Activated CD8-positive, alpha-beta memory T cell treated with anti-CD3 and anti-CD28 coated beads, Interleukin-2, amount 50 U/mL, for 1 hour (primary cell): ENCODE results near the gene NABP2.
A peak's percentile ranks its signal among the peaks of the same experiment; 100 is the strongest.
"Not testable (repeated sequence)": the region's sequence is repeated elsewhere in the genome, so short reads cannot be mapped to it uniquely, and the experiment has no call there.

Experiments used
- DNase-seq: peaks from one replicate; pipeline ENCODE4 v3.0.0-alpha.2; 2020; ENCODE audit errors: extremely low read depth

The NABP2 gene

DNA sequence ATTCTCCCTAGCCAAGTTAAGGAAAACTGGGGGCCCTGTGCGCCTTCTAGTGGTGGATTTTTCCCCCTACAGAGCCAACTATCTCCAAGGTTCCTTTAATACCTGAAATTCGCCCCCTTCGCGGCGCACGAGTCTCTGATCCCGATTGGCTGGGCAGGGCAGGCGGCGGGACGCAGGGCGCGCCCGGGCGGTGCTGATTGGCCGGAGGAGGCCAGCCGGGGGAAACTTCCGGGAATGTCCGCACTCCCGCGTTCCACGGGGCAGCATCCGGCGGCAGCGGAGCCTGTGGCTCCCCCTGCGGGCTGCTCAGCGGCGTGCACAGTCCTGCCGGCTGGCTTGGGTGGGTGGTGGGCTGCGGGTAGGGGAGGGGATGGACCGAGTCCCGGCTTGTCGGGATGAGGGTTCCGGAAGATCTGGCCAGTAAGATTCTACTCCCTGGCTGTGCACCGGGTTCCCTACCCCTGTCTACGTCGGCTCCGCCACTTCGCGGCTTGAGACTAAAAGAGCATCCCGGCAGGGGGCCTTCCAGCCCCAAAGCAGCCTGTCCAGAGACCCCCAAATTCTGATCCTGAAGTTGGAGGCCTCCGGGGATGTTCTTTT lies at the start of gene NABP2:
Gene NABP2 (plus strand): TSS at position 241 of the 600 bp plus-strand sequence. CDS start 515 bp downstream, outside the sequence.
- DNase-seq, result peak; percentile 76

DNA sequence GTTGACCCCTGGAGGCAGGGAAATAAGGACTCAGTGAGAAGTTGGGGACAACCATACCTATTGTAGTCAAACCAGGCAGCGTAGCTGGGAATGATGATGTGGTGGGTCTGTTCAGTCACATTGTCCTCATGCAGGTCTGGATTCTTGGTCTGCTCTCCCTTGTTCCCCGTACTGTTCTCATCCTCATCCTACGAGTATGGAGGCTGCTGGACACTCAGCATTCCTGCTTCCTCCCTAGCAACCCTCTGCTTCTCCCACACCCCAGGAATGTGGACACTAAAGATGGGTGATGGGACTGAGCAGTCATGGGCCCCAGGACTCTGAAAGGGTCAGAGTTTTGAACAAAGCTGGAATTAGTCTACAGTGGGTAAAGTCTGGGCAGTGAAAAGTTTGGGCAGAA lies 45.8 kb upstream of the NABP2 start:
- DNase-seq, result no peak

DNA sequence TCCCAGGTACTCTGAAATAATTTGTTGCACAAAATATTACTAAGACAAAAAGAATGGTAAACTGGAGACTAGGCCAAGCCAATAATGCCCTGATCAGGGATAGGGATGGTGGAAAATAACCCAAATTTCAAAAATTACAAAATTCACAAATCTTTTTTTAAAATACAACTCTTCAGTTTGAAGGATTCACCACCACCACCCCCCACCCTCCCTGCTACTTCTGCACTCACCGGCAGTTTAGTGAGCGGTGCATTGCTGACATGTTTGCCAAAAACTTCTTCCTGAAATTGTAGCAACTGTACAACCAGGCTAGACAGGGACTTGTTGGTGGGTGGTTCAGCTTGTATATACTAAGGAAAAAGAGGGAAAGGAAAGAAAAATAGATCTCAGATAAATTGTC lies 37.2 kb upstream of the NABP2 start:
- DNase-seq, result no peak

DNA sequence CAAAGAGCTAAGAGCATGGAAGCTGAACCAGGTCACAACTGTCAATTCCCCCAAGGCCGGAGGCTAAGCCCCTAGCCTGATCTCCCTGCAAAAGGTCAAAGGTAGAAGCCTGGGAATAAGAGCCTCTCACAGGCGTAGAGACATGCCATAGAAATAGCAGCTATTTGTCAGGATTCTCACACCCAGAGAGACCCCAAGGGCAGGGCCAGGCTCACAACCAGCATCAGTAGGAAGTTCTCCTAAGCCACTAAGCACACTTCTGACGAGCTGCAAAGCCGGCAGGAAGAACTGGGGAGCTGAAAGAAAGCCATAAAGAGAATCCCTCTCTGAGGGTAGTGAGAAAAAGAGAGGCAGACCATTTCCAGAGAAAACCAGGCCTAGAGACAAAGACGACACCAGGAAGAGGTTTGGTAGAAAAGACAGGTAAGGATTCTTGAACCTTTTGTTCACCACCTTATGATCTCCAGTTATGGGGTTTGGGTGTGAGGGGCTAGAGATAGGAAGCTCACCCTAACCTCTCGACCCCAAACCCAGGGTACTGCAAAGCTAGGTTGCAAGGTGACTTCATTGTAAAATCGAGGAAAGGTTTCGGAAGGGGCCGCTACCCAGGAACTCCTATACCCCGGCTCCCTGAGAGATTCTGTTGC lies 35.9 kb upstream of the NABP2 start:
- DNase-seq, result no peak

DNA sequence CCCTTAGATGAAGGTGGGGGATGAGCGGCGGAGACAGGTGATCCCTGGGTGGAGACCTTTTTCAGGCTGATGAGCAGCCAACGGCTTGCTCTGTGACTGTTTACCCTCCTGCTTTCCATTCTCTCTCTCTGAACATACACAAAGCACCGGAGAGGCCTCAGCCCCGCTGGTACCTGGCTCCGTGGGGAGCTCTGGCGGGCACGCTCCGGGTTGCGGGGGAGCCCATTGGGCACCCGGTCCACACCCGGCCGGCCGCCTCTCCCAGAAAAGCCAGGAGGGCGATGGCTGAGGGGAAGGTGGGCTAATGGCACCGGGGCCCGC lies 35.4 kb upstream of the NABP2 start:
- no peak for DNase-seq

DNA sequence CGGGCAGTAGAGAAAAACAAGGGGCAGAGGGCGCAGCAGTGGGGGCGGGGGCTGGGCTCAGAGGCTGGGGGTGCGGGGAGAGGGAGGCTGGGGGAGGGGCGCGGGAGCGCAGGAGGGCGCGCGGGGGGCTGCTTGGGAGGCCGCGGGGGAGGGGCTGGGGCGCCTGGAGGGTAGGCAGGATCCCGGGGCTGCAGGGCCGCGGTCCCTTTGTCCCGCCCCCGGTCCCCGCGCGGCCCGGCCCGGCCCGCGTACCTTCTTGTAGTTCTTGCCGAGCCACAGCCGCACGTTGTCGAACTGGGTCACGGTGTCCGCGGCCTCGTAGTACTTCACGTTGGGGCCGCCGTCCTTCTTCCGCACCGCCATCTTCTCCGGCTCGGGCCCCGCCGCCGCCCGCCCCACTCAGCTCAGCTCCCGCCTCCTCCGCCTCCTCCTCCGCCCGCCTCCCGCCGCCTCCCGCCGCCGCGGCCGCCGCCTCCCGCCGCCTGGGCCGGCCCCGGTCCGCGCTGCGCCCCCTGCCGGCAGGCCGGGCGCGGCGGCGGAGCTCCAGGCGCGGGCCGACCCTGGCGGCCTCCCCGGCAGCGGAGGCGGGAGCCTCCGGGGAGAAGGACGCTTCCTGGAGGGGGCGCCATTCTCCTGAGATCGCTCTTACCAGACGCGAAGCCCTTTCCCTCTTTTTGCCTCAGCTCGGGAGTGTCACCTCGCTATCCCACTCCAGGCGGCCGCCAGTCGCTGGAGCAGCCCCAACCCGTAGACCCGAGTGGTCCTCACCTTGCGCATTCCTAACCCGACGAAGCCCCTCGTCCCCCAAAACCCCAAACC lies 34.8 kb upstream of the NABP2 start, which contains the start of gene SMARCC2:
Gene SMARCC2 (minus strand): TSS at position 385 of the 819 bp plus-strand sequence. CDS start 22 bp downstream, at position 363.
- DNase-seq, result peak; percentile 44

DNA sequence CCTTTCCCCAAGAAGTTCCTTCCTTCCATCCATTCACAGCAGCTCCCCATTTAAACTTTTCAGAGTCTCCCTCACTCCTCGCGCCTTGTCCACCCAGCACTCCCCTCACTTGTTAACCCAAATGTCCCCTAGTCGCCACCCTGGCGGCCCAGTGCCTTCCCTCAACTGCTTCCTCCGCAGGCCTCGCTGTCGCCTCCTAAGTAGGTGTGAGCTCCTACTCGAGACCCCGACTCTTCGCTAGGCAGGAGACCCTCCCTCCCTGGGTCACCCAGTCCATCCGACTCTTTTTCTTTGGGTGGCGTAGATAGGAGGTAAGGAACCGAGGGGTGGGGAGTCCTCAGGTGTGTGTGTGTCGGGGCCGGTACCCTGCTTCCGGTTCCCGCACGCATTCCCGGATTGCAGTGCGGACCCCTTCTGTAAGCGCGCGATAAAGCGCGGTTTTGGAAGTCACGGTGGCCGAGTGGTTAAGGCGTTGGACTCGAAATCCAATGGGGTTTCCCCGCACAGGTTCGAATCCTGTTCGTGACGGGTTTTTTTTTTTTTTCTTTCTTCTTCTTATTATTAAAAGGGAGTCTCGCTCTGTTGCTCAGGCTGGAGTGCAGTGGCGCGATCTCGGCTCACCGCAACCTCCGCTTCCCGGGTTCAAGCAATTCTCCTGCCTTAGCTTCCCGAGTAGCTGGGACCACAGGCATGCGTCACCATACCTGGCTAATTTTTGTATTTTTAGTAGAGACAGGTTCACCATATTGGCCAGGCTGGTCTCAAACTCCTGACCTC lies 34.0 kb upstream of the NABP2 start:
- peak; percentile 18 for DNase-seq

DNA sequence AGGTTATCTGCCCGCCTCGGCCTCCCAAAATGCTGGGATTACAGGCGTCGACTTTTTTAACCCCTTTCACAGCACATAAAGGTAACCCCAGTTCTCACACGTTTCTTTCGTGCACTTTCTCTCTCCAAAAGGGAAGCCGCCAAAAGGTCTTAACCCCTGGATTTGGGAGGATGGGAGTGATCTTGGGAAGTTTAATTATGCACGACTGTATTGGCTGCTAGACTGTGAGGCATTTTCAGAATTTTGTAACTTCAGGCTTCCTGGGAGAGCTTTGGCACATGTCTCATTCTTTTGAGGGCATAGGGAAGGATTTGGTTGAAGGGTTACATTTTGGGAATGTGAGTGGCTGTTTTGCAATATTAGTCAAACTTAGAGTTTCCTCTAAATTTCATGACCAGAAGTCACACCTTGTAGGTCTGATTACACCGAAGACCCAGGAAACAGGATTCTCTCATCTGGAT lies 33.4 kb upstream of the NABP2 start:
- DNase-seq, result no peak

DNA sequence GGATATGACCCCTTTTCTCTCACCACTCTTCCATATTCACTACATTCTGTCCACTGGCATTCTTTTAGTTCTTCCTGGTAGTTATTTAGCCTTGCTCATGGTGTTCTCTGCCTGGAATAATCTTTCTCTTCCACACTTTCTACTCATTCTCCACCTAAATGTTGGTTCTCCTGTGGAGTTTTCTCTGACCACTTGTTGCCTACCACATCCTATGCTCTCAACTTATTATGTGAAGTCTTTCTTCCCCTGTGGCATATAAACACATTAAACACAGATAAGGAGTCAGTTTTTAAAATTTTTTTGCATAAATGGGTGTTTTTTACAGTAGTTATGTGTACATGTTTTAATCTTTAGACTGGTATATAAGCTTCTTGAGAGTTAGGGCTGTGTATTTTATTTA lies 31.6 kb upstream of the NABP2 start:
- DNase-seq, result no peak

DNA sequence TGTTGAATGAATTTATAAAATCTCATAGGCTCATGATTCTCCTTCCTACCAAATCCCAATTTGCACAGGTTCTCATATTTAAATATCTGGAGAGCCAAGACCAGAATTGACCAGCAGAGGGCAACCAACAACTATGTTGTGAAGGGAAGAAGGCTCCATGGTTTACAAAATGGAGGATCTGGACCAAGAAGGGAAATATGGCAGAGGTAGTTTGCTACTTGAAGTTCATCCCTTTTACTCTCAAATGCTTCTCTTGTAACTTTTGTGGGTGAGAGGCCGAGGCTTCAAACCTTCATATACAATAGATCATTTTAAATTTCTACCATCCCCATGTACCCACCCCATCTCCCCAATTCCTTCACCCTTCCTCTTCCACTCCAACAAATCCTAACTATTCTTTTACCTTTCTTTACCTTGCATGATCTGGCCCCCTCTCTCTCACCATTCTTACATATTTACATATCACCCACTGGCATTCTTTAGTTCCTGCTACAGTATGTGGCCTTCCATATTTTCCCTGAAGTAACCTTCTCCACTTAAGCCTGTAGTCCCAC lies 31.0 kb upstream of the NABP2 start:
- peak; percentile 56 for DNase-seq

DNA sequence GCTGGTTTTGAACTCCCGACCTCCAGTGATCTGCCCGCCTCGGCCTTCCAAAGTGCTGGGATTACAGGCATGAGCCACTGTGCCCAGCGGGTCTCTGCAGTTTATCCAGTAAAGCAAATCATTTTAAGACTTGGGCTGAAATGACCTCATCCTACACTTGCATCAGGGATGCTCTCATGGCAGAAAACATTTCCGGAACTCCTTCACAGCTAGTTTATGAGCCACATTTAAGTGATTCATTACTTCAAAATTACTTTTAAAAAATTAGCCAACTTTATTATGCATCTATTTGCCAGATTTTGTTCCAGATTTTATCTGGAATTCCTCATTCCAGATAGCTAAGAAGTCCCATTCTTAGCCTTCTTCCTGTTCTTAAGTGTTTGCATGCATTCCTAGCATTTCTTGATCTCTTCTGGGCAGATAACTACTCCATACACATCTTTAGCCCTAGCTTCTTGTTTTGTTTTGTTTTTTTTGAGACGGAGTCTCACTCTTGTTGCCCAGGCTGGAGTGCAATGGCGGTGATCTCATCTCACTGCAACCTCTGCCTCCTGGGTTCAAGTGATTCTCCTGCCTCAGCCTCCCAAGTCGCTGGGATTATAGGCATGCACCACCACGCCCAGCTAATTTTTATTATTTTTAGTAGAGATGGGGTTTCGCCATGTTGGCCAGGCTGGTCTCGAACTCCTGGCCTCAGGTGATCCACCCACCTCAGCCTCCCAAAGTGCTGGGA lies 27.2 kb upstream of the NABP2 start:
- DNase-seq, result not testable (repeated sequence)

DNA sequence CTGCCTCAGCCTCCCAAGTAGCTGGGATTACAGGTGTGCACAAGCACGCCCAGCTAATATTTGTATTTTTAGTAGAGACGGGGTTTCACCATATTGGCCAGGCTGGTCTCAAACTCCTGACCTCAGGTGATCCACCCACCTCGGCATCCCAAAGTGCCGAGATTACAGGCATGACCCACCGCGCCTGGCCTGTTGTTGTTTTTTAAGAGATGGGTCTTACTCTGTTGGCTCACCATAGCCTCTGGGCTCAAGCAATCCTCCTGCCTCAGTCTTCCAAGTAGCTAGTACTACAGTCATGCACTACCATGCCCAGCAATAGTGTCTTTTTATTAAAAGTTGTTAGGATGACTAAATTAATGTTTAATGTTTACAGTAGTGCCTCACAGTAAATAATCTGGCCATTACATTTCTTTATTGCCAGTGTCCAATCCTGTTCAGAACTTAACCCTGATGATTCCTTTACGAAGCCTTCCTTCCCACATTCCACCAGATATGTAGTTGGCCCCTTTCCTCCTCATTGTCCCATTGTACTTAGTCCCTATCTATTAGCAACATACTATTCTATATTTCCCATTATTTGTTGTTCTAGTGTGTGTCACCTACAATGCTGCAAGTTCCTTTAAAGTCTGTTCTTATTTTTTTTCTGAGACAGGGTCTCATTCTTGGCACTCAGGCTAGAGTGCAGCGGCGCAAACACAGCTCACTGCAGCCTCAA lies 26.1 kb upstream of the NABP2 start:
- DNase-seq, result no peak

DNA sequence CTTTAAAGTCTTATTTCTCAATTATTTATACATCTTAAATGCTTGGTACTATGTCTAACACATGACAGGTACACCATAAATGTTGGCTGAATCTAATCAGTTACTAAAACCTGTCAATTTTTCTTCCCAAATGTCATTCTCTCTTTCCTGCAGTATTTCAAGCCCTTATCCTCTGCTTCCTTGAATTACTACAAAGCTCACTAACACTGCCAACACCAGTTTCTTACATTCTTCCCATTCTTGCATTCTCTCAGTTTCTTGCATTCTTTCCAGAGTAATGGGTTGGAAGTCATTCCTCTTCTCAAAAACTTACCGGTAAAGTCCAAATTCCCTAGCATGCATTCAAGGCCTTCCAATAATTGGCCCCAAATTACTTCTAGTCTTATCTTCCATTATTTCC lies 25.3 kb upstream of the NABP2 start:
- DNase-seq, result no peak

DNA sequence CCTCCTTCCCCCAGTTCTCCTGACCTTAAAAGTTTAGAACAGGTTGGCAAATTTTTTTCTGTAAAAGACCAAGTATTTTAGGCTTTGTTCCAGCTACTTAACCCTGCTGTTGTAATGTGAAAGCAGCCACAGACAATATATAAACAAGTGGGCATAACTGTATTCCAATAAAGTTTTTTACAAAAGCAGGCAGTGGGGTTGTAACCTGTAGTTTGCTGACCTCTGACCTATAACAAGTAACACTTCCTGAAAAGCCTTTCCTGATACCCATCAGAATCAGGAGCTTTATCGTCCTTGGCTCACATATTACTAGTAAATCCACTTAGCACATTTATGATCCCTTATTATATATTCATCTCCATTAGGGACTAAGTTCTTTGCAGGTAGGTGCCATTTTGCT lies 21.8 kb upstream of the NABP2 start:
- DNase-seq, result no peak

DNA sequence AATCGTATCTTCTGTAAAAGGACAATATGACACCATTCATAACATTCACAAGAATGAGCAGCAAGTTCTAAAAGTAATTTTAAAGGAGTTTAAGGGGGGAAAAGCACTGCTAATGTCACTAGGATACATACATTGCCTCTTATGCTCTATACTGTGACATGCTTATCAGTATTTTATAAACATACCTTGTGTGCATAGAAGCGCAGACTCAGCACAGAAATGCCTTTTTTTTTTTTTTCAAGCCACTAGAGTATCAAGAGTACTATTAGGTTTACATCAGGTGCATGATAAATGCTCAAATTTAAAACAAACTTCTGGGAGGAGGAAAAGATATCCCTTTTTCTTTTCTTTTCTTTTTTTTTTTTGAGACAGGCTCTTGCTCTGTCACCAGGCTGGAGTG lies 21.3 kb upstream of the NABP2 start:
- no peak for DNase-seq

DNA sequence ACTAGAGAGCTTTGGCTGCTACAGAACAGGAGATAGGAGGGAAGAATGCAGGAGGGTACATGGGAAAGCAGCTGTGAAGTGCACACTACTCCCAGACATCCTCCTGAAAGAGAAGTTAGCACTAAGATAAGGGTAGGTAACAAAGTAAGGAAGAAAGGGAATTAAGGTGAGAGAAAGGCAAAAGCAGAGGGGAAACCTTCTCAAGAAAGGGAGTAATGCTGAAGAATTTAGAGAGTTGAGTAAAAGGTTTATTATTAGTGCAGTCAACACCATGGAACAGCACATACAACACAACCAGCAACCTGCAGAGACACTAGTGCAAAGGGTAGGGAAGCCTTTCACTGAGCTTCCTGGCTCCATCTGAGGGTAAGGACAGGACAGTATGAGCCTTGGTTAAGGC lies 19.9 kb upstream of the NABP2 start:
- no peak for DNase-seq

DNA sequence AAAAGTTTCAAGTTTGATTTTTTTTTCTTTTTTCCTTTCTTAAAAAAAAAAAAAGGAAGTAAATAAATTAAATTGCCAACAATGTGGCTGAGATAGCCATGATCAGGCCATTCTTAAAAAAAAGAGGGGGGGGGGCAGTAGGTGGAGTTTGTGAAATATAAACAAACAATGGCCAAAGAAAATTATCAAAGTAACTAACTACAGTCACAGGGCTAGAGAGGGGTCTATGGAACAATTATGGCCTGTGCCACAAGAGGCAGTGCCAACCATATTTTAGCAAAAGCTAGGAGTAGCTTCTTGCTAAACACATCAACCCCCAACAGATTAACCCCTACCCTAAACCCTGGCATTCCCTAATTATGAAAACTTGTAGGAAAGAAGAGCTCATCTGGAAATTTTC lies 18.7 kb upstream of the NABP2 start:
- no peak for DNase-seq

DNA sequence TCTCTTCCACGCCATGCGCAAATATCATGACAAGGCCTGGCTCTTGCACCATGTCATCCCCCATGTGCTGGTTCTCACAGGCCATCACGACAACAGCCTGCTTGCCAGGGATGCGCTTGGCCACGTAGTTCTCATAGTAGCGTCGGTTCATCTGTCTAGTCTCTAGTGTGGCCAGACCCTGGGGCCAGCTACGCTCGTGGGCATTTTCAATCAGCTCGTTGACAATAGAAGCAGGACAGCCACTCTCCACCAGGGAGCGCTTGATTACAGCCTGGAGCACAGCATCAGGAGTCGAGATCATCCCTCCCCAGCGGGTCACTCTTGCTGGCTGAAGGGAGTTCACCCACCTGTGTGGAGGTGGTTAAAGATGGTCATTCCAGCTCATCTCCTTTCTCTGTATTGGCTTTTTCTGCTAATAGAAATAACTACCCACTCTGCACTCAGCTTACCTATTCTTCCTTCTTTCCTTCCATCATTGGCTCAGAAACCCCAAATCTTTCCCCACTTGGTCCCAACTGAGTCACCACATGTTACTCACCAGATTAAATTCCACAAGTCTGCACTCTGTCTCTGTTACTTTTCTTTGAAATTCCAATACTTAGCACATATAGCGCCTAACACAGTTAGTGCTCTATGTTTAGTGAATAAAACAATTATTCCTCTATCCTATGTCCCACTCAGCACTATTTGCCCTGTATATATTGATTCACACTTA lies 17.5 kb upstream of the NABP2 start:
- no peak for DNase-seq

DNA sequence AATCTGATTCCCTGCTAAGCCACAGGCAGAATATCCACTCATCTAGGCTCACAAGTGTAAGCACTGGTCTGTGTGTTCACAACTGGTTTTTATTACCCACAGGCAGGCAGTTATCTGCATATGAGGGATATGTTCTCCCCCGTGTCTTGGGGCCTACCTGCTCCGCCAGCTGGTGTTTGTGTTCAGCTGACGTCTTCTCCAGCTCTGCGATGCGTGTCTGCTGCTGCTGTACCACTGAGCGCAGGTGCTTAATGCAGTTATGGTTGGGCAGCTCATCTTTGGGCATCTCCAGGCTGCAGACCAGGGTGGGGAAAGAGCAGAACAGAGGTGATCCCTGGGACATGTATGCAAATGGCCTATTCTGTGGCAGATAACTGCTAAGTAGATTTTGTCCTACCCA lies 16.1 kb upstream of the NABP2 start:
- no peak for DNase-seq

DNA sequence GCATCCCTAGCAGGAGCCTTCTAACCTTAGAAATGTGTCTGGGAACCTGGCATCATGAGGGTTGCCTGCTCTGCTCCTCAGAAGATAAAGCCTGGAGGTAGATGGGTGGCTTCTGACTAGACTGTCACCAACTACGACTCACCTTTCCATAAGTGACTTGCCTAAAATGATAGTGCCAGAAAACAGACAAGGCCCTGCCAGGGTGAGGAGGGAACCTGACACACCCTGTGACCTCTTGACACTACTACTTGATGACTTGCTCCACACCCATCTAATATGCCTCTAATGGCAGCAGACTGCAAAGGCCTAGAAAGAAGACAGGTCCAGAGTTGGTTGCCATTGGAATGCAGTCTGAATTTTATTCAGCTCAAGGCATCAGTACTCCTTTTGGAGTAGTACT lies 11.8 kb upstream of the NABP2 start:
- no peak for DNase-seq
